CD14-positive monocyte (primary cell): ENCODE data around the gene CHST2. TPM values are rescaled to one million over a fixed set of nuclear protein-coding genes. Genes with fewer than 3 reads are reported as not detected.

ENCODE experiments used
- DNase-seq, 3 donors: peaks; one replicate each; pipeline ENCODE4 v3.0.0-alpha.2; 2011 to 2022
- H2AFZ ChIP-seq: 2 replicates; pipeline ENCODE4 v1.6.0; 2012; ENCODE audit warnings: mild to moderate bottlenecking, low read depth, low read length, inconsistent platforms; ENCODE audit not compliant: insufficient read depth, poor library complexity, severe bottlenecking
- H3K27ac ChIP-seq, 2 donors: 1 replicate in 1 of 2; 2 replicates in 1 of 2; pipeline ENCODE4 v1.5.1; 2012 to 2013; ENCODE audit warnings: low read length in 2 of 2, control low read depth in 1 of 2, inconsistent platforms in 1 of 2, low read depth in 1 of 2, mild to moderate bottlenecking in 1 of 2
- H3K27me3 ChIP-seq, 2 donors: one replicate each; pipeline versions ENCODE4 v1.6.0 to v1.6.1; 2011 to 2013; ENCODE audit warnings: low read length in 2 of 2; ENCODE audit not compliant: control insufficient read depth in 2 of 2, insufficient read depth in 2 of 2
- H3K36me3 ChIP-seq, 2 donors: replicated peaks in 1 of 2; 1 replicate in 1 of 2; 2 replicates in 1 of 2; pipeline versions ENCODE4 v1.5.1 to v1.6.1; 2012 to 2013; ENCODE audit warnings: low read length in 2 of 2, control low read depth in 1 of 2, inconsistent platforms in 1 of 2, mild to moderate bottlenecking in 1 of 2; ENCODE audit not compliant: insufficient read depth in 2 of 2, control insufficient read depth in 1 of 2
- H3K4me1 ChIP-seq, 2 donors: 1 replicate in 1 of 2; 2 replicates in 1 of 2; pipeline versions ENCODE4 v1.5.1 to v1.6.1; 2012 to 2013; ENCODE audit warnings: low read length in 2 of 2, control low read depth in 1 of 2, inconsistent platforms in 1 of 2, mild to moderate bottlenecking in 1 of 2, moderate library complexity in 1 of 2; ENCODE audit not compliant: insufficient read depth in 2 of 2, control insufficient read depth in 1 of 2
- H3K4me2 ChIP-seq: replicated peaks from 2 replicates; pipeline ENCODE3; 2012; ENCODE audit warnings: low read length, moderate library complexity, mild to moderate bottlenecking; ENCODE audit not compliant: poor library complexity, severe bottlenecking; ENCODE audit errors: extremely low read depth
- H3K4me3 ChIP-seq, 3 experiments: fragments of 200-600 bp in 1 of 3; sonication (generic) in 1 of 3; replicated peaks in 1 of 3; 1 replicate in 2 of 3; 2 replicates in 1 of 3; pipeline ENCODE4 v1.5.1; 2011 to 2013; ENCODE audit warnings: low read length in 3 of 3, mild to moderate bottlenecking in 3 of 3, control low read depth in 2 of 3, low read depth in 2 of 3, inconsistent platforms in 1 of 3, moderate library complexity in 1 of 3
- H3K79me2 ChIP-seq: 2 replicates; pipeline ENCODE4 v1.6.0; 2012; ENCODE audit warnings: mild to moderate bottlenecking, control low read depth, inconsistent platforms, low read length, moderate library complexity; ENCODE audit not compliant: insufficient read depth
- H3K9ac ChIP-seq: 2 replicates; pipeline ENCODE4 v1.6.0; 2017; ENCODE audit warnings: low read length, mild to moderate bottlenecking; ENCODE audit not compliant: insufficient read depth, poor library complexity, severe bottlenecking
- H3K9me3 ChIP-seq, 2 donors: replicated peaks in 1 of 2; 1 replicate in 1 of 2; 2 replicates in 1 of 2; pipeline versions ENCODE4 v1.5.1 to v1.6.1; 2012 to 2013; ENCODE audit warnings: low read length in 2 of 2, control low read depth in 1 of 2; ENCODE audit not compliant: control insufficient read depth in 1 of 2, insufficient read depth in 1 of 2
- H4K20me1 ChIP-seq: 2 replicates; pipeline ENCODE4 v1.6.0; 2012; ENCODE audit warnings: mild to moderate bottlenecking, low read length, control low read depth, moderate library complexity; ENCODE audit not compliant: insufficient read depth
- H3K27ac Mint-ChIP-seq, 7 donors: one replicate each; pipeline ENCODE4 v1.8.0; 2020; ENCODE audit warnings: mild to moderate bottlenecking in 7 of 7, mixed read lengths in 7 of 7, moderate library complexity in 6 of 7, inconsistent platforms in 2 of 7
- H3K27me3 Mint-ChIP-seq, 3 donors: one replicate each; pipeline ENCODE4 v1.8.0; 2021 to 2022; ENCODE audit warnings: low read depth in 3 of 3, mild to moderate bottlenecking in 3 of 3, mixed read lengths in 3 of 3, moderate library complexity in 3 of 3, inconsistent platforms in 1 of 3
- H3K36me3 Mint-ChIP-seq, 2 donors: one replicate each; pipeline ENCODE4 v1.8.0; 2020; ENCODE audit warnings: mixed read lengths in 2 of 2, inconsistent platforms in 1 of 2, mild to moderate bottlenecking in 1 of 2
- H3K4me1 Mint-ChIP-seq: one replicate; pipeline ENCODE4 v1.8.0; 2020; ENCODE audit warnings: mild to moderate bottlenecking, mixed read lengths
- H3K4me3 Mint-ChIP-seq, 2 donors: one replicate each; pipeline ENCODE4 v1.8.0; 2020; ENCODE audit warnings: mild to moderate bottlenecking in 2 of 2, mixed read lengths in 2 of 2, moderate library complexity in 1 of 2
- H3K9me3 Mint-ChIP-seq, 7 donors: one replicate each; pipeline ENCODE4 v1.8.0; 2020 to 2022; ENCODE audit warnings: mixed read lengths in 7 of 7, mild to moderate bottlenecking in 6 of 7, moderate library complexity in 6 of 7, inconsistent platforms in 2 of 7
- CTCF ChIP-seq: fragments of 200-600 bp; IDR thresholded peaks from one replicate; pipeline ENCODE4 v1.8.0; 2022; ENCODE audit warnings: antibody characterized with exemption, mild to moderate bottlenecking
- WGBS: methylation state at CpG from one replicate; pipeline ENCODE4 v1.1.5; 2013; ENCODE audit warnings: missing lambda C conversion rate; ENCODE audit not compliant: insufficient coverage; 5-methylcytosine and 5-hydroxymethylcytosine counted together
- intact Hi-C, 2 donors: fragments of 100-400 bp; cut with micrococcal nuclease; formaldehyde crosslinking; loops; one replicate each; pipeline versions ENCODE4 v1.15.0 to v1.15.1; 2023
- polyA plus RNA-seq, 3 donors: library from polyadenylated mRNA; depleted of rRNA in 1 of 3; unstranded in 2 of 3; stranded (reverse) in 1 of 3; fragments of 300-500 nt in 2 of 3; fragments of >200 nt in 1 of 3; fragmentation: Illumina TruSeq in 2 of 3; gene quantifications; 1 replicate in 2 of 3; 2 replicates in 1 of 3; pipeline ENCODE4 v1.2.3, GENCODE V29; 2012 to 2021

CHST2 gene
- polyA plus RNA-seq, 3 donors: 6.1 to 18.0 (median 9.6) TPM

- Histone ChIP-seq H3K4me3 (no peak overlapping the region), H3K4me1 (peaks cover 28 to 41% of the 10 kb centered on the region in 2 donors), H3K9me3 (no peaks in the 10 kb centered on the region), H4K20me1 (no peaks in the 10 kb centered on the region), H3K4me2 (no peak overlapping the region), H3K9ac (no peak overlapping the region), H3K27ac (no peak overlapping the region), H3K79me2 (no peaks in the 10 kb centered on the region), H2AFZ (no peak overlapping the region), H3K36me3 (no peaks in the 10 kb centered on the region), H3K27me3 (no peaks in the 10 kb centered on the region)
- 48% methylated on average over 4 of the region's 11 CpGs for WGBS
- H3K27ac Mint-ChIP-seq: peak overlapping the region in 1 of 7 donors; percentile 41
- H3K4me3 Mint-ChIP-seq: peak overlapping the region in 1 of 2 donors; percentile 61
- TF ChIP-seq CTCF: no peak
- peaks cover 0 to 3% (median 0%) of the 10 kb centered on the region in 7 donors for H3K9me3 Mint-ChIP-seq
- no peak for DNase-seq
- intact Hi-C loops: loop anchor here in 1 of 2 donors (5.0 kb wide), 1 partner anchor 38 kb away; no protein-coding TSS in a partner anchor
- peaks cover 48% of the 10 kb centered on the region for H3K4me1 Mint-ChIP-seq
- no peaks in the 10 kb centered on the region for H3K36me3 Mint-ChIP-seq
- no peaks in the 10 kb centered on the region for H3K27me3 Mint-ChIP-seq
Observed at GRCh38 chr3:143160437-143160836, 40.9 kb downstream of the CHST2 start.

- Mint-ChIP-seq H3K27ac (peak overlapping the region; percentile 90 to 98 (median 94)), H3K4me3 (no peak overlapping the region), H3K4me1 (peaks cover 56% of the 10 kb centered on the region), H3K27me3 (no peaks in the 10 kb centered on the region), H3K9me3 (peaks cover 0 to 3% (median 0%) of the 10 kb centered on the region in 7 donors), H3K36me3 (no peaks in the 10 kb centered on the region)
- Histone ChIP-seq H3K4me1 (peaks cover 51 to 64% of the 10 kb centered on the region in 2 donors), H3K36me3 (no peaks in the 10 kb centered on the region), H3K27me3 (no peaks in the 10 kb centered on the region), H3K27ac (peak overlapping the region in 1 of 2 donors; percentile 94), H3K4me3 (peak overlapping the region in 1 of 3 experiments; percentile 57), H3K9me3 (no peaks in the 10 kb centered on the region), H3K9ac (no peak overlapping the region), H2AFZ (peak overlapping the region; percentile 55), H3K4me2 (no peak overlapping the region), H4K20me1 (no peaks in the 10 kb centered on the region), H3K79me2 (no peaks in the 10 kb centered on the region)
- no peak for TF ChIP-seq CTCF
- intact Hi-C loops: loop anchor here in 1 of 2 donors (5.0 kb wide), 1 partner anchor 41 kb away; no protein-coding TSS in a partner anchor
- DNase-seq: peak in 1 of 3 donors; percentile 27
- 33% methylated on average over 3 of the region's 3 CpGs for WGBS
Observed at GRCh38 chr3:143163562-143164100, 44.1 kb downstream of the CHST2 start.
